LHCN-M2 (cell line): ENCODE results near the gene GRM3. TPM values are rescaled to one million over a fixed set of nuclear protein-coding genes. Genes with fewer than 3 reads are reported as not detected.

ENCODE experiments used
- DNase-seq: peaks from one replicate; pipeline ENCODE4 v3.0.0-alpha.2; 2012; ENCODE audit warnings: low read depth
- total RNA-seq: library from RNA; depleted of rRNA; stranded (reverse); fragments of >200 nt; gene quantifications from 2 replicates; pipeline ENCODE4 v1.2.3, GENCODE V29; 2014

GRM3 gene
- total RNA-seq, 1 experiment from 2014 or later: not detected

- DNase-seq: no peak
These were observed 257.2 kb downstream of the GRM3 start for GRCh38 chr7:86900886-86901285.

- peak; percentile 34 for DNase-seq
These were observed 261.5 kb downstream of the GRM3 start for GRCh38 chr7:86904949-86905834.

- peak; percentile 12 for DNase-seq
These were observed 265.2 kb downstream of the GRM3 start for GRCh38 chr7:86908948-86909347.

GRCh38 chr7:86911659-86912058 lies 267.9 kb downstream of the GRM3 start:
- DNase-seq: peak; percentile 11

GRCh38 chr7:86913709-86914108 lies 270.0 kb downstream of the GRM3 start:
- no peak for DNase-seq
